ENCODE measurements around the gene ANKRD55.

DNA sequence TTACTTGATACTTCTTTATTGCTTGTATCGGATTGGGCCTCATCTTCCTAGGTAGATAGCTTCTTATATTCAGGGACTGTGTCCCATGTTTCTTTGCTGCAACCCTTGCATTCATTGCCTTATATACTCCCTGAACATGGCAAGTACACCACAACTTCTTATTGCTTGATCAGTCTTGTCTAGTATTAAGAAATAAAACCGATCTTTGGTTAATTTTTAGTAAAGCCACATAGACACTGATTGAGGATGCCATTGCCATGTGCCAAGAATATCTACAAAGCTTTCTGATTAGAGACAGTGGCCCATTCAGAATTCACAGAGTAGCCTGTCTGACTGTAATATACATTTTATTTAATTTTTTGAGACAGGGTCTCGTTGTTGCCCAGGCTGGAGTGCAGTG lies 34.7 kb upstream of the ANKRD55 start:
- TF ChIP-seq, protein P1, sequence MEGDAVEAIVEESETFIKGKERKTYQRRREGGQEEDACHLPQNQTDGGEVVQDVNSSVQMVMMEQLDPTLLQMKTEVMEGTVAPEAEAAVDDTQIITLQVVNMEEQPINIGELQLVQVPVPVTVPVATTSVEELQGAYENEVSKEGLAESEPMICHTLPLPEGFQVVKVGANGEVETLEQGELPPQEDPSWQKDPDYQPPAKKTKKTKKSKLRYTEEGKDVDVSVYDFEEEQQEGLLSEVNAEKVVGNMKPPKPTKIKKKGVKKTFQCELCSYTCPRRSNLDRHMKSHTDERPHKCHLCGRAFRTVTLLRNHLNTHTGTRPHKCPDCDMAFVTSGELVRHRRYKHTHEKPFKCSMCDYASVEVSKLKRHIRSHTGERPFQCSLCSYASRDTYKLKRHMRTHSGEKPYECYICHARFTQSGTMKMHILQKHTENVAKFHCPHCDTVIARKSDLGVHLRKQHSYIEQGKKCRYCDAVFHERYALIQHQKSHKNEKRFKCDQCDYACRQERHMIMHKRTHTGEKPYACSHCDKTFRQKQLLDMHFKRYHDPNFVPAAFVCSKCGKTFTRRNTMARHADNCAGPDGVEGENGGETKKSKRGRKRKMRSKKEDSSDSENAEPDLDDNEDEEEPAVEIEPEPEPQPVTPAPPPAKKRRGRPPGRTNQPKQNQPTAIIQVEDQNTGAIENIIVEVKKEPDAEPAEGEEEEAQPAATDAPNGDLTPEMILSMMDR (IDR thresholded peaks at IDR 0.05; ENCODE audit: control extremely low read depth in 1 of 3, insufficient read depth in 1 of 3, low read depth in 1 of 3, low read length in 3 of 3): no peak
- TF ChIP-seq POLR2A (IDR thresholded peaks at IDR 0.05; ENCODE audit: control extremely low read depth in 1 of 2, low read depth in 2 of 2, low read length in 2 of 2): no peak
- TF ChIP-seq, protein P2, sequence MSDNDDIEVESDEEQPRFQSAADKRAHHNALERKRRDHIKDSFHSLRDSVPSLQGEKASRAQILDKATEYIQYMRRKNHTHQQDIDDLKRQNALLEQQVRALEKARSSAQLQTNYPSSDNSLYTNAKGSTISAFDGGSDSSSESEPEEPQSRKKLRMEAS (IDR thresholded peaks at IDR 0.05): no peak
- TF ChIP-seq SIN3A (conservative IDR thresholded peaks at IDR 0.05 in 1 of 2, IDR thresholded peaks at IDR 0.05 in 1 of 2; ENCODE audit: low read depth in 1 of 2, low read length in 2 of 2): no peak
- TF ChIP-seq EZH2 (IDR thresholded peaks at IDR 0.05; ENCODE audit: low read depth, low read length, severe bottlenecking): no peak
- no peak for TF ChIP-seq POLR2AphosphoS5 (IDR thresholded peaks at IDR 0.05; ENCODE audit: low read depth, low read length)
- TF ChIP-seq CHD2 (IDR thresholded peaks at IDR 0.05; ENCODE audit: low read length): no peak
- no peak for TF ChIP-seq GABPA (IDR thresholded peaks at IDR 0.05; ENCODE audit: borderline replicate concordance, insufficient read depth, low read length)
- TF ChIP-seq RBBP5 (IDR thresholded peaks at IDR 0.05; ENCODE audit: borderline replicate concordance, low read depth, low read length): no peak
- no peak for TF ChIP-seq CHD1 (IDR thresholded peaks at IDR 0.05; ENCODE audit: low read depth, low read length)
- TF ChIP-seq ZNF274 (IDR thresholded peaks at IDR 0.05; ENCODE audit: borderline replicate concordance, extremely low read depth, low read length): no peak
- TF ChIP-seq, protein P3, sequence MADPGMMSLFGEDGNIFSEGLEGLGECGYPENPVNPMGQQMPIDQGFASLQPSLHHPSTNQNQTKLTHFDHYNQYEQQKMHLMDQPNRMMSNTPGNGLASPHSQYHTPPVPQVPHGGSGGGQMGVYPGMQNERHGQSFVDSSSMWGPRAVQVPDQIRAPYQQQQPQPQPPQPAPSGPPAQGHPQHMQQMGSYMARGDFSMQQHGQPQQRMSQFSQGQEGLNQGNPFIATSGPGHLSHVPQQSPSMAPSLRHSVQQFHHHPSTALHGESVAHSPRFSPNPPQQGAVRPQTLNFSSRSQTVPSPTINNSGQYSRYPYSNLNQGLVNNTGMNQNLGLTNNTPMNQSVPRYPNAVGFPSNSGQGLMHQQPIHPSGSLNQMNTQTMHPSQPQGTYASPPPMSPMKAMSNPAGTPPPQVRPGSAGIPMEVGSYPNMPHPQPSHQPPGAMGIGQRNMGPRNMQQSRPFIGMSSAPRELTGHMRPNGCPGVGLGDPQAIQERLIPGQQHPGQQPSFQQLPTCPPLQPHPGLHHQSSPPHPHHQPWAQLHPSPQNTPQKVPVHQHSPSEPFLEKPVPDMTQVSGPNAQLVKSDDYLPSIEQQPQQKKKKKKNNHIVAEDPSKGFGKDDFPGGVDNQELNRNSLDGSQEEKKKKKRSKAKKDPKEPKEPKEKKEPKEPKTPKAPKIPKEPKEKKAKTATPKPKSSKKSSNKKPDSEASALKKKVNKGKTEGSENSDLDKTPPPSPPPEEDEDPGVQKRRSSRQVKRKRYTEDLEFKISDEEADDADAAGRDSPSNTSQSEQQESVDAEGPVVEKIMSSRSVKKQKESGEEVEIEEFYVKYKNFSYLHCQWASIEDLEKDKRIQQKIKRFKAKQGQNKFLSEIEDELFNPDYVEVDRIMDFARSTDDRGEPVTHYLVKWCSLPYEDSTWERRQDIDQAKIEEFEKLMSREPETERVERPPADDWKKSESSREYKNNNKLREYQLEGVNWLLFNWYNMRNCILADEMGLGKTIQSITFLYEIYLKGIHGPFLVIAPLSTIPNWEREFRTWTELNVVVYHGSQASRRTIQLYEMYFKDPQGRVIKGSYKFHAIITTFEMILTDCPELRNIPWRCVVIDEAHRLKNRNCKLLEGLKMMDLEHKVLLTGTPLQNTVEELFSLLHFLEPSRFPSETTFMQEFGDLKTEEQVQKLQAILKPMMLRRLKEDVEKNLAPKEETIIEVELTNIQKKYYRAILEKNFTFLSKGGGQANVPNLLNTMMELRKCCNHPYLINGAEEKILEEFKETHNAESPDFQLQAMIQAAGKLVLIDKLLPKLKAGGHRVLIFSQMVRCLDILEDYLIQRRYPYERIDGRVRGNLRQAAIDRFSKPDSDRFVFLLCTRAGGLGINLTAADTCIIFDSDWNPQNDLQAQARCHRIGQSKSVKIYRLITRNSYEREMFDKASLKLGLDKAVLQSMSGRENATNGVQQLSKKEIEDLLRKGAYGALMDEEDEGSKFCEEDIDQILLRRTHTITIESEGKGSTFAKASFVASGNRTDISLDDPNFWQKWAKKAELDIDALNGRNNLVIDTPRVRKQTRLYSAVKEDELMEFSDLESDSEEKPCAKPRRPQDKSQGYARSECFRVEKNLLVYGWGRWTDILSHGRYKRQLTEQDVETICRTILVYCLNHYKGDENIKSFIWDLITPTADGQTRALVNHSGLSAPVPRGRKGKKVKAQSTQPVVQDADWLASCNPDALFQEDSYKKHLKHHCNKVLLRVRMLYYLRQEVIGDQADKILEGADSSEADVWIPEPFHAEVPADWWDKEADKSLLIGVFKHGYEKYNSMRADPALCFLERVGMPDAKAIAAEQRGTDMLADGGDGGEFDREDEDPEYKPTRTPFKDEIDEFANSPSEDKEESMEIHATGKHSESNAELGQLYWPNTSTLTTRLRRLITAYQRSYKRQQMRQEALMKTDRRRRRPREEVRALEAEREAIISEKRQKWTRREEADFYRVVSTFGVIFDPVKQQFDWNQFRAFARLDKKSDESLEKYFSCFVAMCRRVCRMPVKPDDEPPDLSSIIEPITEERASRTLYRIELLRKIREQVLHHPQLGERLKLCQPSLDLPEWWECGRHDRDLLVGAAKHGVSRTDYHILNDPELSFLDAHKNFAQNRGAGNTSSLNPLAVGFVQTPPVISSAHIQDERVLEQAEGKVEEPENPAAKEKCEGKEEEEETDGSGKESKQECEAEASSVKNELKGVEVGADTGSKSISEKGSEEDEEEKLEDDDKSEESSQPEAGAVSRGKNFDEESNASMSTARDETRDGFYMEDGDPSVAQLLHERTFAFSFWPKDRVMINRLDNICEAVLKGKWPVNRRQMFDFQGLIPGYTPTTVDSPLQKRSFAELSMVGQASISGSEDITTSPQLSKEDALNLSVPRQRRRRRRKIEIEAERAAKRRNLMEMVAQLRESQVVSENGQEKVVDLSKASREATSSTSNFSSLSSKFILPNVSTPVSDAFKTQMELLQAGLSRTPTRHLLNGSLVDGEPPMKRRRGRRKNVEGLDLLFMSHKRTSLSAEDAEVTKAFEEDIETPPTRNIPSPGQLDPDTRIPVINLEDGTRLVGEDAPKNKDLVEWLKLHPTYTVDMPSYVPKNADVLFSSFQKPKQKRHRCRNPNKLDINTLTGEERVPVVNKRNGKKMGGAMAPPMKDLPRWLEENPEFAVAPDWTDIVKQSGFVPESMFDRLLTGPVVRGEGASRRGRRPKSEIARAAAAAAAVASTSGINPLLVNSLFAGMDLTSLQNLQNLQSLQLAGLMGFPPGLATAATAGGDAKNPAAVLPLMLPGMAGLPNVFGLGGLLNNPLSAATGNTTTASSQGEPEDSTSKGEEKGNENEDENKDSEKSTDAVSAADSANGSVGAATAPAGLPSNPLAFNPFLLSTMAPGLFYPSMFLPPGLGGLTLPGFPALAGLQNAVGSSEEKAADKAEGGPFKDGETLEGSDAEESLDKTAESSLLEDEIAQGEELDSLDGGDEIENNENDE (IDR thresholded peaks at IDR 0.05; ENCODE audit: insufficient replicate concordance, low read length): no peak
- TF ChIP-seq, protein P4, sequence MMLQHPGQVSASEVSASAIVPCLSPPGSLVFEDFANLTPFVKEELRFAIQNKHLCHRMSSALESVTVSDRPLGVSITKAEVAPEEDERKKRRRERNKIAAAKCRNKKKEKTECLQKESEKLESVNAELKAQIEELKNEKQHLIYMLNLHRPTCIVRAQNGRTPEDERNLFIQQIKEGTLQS (IDR thresholded peaks at IDR 0.05; ENCODE audit: insufficient read depth, low read depth, low read length): no peak
